K562 (cell line): ENCODE data around the gene MTIF3. TPM values are rescaled to one million over a fixed set of nuclear protein-coding genes. Genes with fewer than 3 reads are reported as not detected.
A peak's percentile ranks its signal among the peaks of the same experiment; 100 is the strongest.

ENCODE experiments used
- BACH1 ChIP-seq: fragments of 200-800 bp; sonication (Bioruptor generic); IDR thresholded peaks from 2 replicates; pipeline ENCODE4 v1.6.1; 2016; ENCODE audit warnings: missing genetic modification characterization, missing compliant biosample characterization
- CREB1 ChIP-seq, 2 experiments: sonication (generic) in 1 of 2; formaldehyde crosslinking in 1 of 2; IDR thresholded peaks; 2 replicates each; pipeline versions ENCODE4 v1.6.1 to v1.8.0; 2012 to 2022; ENCODE audit warnings: inconsistent platforms in 1 of 2, mild to moderate bottlenecking in 1 of 2, missing genetic modification reagents in 1 of 2, moderate library complexity in 1 of 2
- HIVEP1 ChIP-seq: fragments of 250-450 bp; sonication (Bioruptor Pico); IDR thresholded peaks from 2 replicates; pipeline ENCODE4 v1.4.0; 2020; ENCODE audit warnings: mild to moderate bottlenecking
- JUN ChIP-seq, 2 experiments: sonication (generic) in 1 of 2; formaldehyde crosslinking in 1 of 2; IDR thresholded peaks; 2 replicates each; pipeline versions ENCODE4 v1.6.1 to v1.8.0; 2012 to 2022; ENCODE audit warnings: borderline replicate concordance in 2 of 2, mild to moderate bottlenecking in 2 of 2, improper control_type of control experiment in 1 of 2, low read depth in 1 of 2, low read length in 1 of 2, missing genetic modification reagents in 1 of 2
- MCM3 ChIP-seq: fragments of 450-650 bp; IDR thresholded peaks from 2 replicates; pipeline ENCODE4 v1.6.1; 2016
- RFX7 ChIP-seq: fragments of 250-450 bp; sonication (Bioruptor Pico); IDR thresholded peaks from 2 replicates; pipeline ENCODE4 v1.5.1; 2021; ENCODE audit warnings: mild to moderate bottlenecking
- SMAD3 ChIP-seq: fragments of 450-650 bp; formaldehyde crosslinking; conservative IDR thresholded peaks from 2 replicates; pipeline ENCODE4 v1.4.0; 2020; ENCODE audit warnings: mild to moderate bottlenecking
- SMARCA5 ChIP-seq: fragments of 450-650 bp; IDR thresholded peaks from 2 replicates; pipeline ENCODE4 v1.6.1; 2016
- SRSF9 ChIP-seq: fragments of 200-400 bp; formaldehyde crosslinking; IDR thresholded peaks from 2 replicates; pipeline ENCODE4 v1.6.1; 2017; ENCODE audit warnings: low read depth, low read length, borderline replicate concordance
- TAF7 ChIP-seq: fragments of 450-650 bp; IDR thresholded peaks from 2 replicates; pipeline ENCODE4 v1.6.1; 2016; ENCODE audit warnings: missing genetic modification characterization, missing compliant biosample characterization
- TCF3 ChIP-seq: sonication (generic); formaldehyde crosslinking; IDR thresholded peaks from 2 replicates; pipeline ENCODE4 v1.4.0; 2020; ENCODE audit warnings: mild to moderate bottlenecking, missing genetic modification reagents
- TCFL5 ChIP-seq: fragments of 250-450 bp; sonication (Bioruptor Pico); conservative IDR thresholded peaks from 2 replicates; pipeline ENCODE4 v1.6.1; 2021; ENCODE audit warnings: mild to moderate bottlenecking, moderate library complexity, matching md5 sums
- ZNF140 ChIP-seq: fragments of 250-450 bp; sonication (Bioruptor Pico); IDR thresholded peaks from 2 replicates; pipeline ENCODE4 v1.8.0; 2021; ENCODE audit warnings: moderate library complexity, mild to moderate bottlenecking, inconsistent platforms
- ZNF184 ChIP-seq: sonication (generic); formaldehyde crosslinking; IDR thresholded peaks from 2 replicates; pipeline ENCODE4 v1.5.0; 2020; ENCODE audit warnings: missing genetic modification reagents
- ZNF24 ChIP-seq: fragments of 450-650 bp; IDR thresholded peaks from 2 replicates; pipeline ENCODE4 v1.6.1; 2016
- ZNF280A ChIP-seq: fragments of 450-650 bp; IDR thresholded peaks from 2 replicates; pipeline ENCODE4 v1.6.1; 2018; ENCODE audit warnings: mild to moderate bottlenecking, low read depth; ENCODE audit not compliant: partially characterized antibody
- polyA plus RNA-seq, 8 experiments: library from polyadenylated mRNA; depleted of rRNA in 4 of 8; stranded (reverse) in 5 of 8; unstranded in 3 of 8; fragments of >200 nt; fragmentation: Nextera tagmentation in 2 of 8; fragmentation: Illumina TruSeq in 1 of 8; extraction: Ambion mirVana in 2 of 8; extraction: Trizol in 1 of 8; gene quantifications; 2 replicates each; pipeline versions ENCODE4 v1.2.1 to v1.2.3, GENCODE V29; 2011 to 2014; ENCODE audit warnings: inconsistent platforms in 1 of 8, missing spikeins in 1 of 8
- total RNA-seq, 7 experiments: library from RNA; depleted of rRNA in 6 of 7; stranded (reverse); fragments of >200 nt in 6 of 7; fragmentation: Illumina TruSeq in 2 of 7; extraction: Trizol in 2 of 7; gene quantifications; 2 replicates each; pipeline versions ENCODE4 v1.2.1 to v1.2.3, GENCODE V29; 2011 to 2021; ENCODE audit warnings: low replicate concordance in 1 of 7
- TF ChIP-seq, protein P1 (sequence below): fragments of 450-650 bp; formaldehyde crosslinking; IDR thresholded peaks from 2 replicates; pipeline ENCODE4 v1.4.0; 2022; ENCODE audit warnings: missing genetic modification characterization
- TF ChIP-seq, protein P2 (sequence below): sonication (generic); formaldehyde crosslinking; IDR thresholded peaks from 2 replicates; pipeline ENCODE4 v1.8.0; 2023; ENCODE audit warnings: missing genetic modification reagents, mild to moderate bottlenecking, borderline replicate concordance

MTIF3 gene
- total and polyA plus RNA-seq, 9 of the 15 experiments (the other 6 are each of a cell fraction or from before 2014, with no cell fraction given) = 23.5 to 73.6 (median 45.2) TPM

DNA sequence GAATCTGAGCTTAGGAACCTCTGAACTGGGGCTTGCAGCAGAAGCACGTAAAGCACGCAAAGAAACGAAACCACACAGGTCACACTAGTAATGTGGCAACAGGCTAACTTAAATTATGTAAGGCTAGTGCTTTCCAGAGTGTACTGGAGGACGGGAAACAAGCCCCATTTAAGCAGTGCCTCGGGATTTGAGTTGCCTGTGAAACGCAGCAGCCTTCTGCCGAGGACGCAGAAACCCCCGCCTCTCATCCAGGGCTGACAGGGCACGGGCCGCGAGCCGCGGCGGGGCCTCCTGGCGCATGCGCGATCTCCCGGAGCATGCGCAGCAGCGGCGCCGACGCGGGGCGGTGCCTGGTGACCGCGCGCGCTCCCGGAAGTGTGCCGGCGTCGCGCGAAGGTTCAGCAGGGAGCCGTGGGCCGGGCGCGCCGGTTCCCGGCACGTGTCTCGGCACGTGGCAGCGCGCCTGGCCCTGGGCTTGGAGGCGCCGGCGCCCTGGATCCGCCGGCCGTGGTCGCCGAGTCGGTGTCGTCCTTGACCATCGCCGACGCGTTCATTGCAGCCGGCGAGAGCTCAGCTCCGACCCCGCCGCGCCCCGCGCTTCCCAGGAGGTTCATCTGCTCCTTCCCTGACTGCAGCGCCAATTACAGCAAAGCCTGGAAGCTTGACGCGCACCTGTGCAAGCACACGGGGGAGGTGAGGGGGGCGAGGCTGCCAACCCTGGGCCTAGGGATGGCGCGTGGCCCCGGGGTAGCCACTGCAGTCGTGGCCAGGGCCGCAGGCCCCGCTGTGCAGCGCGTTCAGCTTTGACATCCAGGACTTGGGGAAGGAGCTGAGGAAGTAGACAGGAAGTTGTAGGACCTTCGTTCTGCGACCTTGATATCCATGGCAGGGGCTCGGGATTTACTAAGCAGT is 25.9 kb downstream of the MTIF3 start, which contains the start of gene GTF3A (continued):
- TF ChIP-seq TCF3 (CRISPR knock-in tag) (no peak), ZNF24 (peak; percentile 7; the same call in 1 of the 2 replicates), ZNF184 (CRISPR knock-in tag) (no peak), ZNF280A (no peak), SRSF9 (no peak), HIVEP1 (CRISPR knock-in tag) (no peak), RFX7 (no peak), CREB1 (IDR thresholded peaks at IDR 0.05) (no peak), CREB1 (CRISPR knock-in tag; IDR thresholded peaks at IDR 0.05) (peak; percentile 48; the same call in 1 of the 2 replicates), BACH1 (no peak), SMAD3 (CRISPR knock-in tag) (no peak), SMARCA5 (no peak), MCM3 (no peak), JUN (IDR thresholded peaks at IDR 0.05; ENCODE audit: borderline replicate concordance, low read depth, low read length) (no peak; the same call in 1 of the 2 replicates), JUN (CRISPR knock-in tag; IDR thresholded peaks at IDR 0.05; ENCODE audit: borderline replicate concordance) (0 out of 2 replicates have a peak, but pooled peaks have one; percentile 76), ZNF140 (no peak), TCFL5 (CRISPR knock-in tag) (no peak), TAF7 (tag) (no peak)
- TF ChIP-seq, protein P1, sequence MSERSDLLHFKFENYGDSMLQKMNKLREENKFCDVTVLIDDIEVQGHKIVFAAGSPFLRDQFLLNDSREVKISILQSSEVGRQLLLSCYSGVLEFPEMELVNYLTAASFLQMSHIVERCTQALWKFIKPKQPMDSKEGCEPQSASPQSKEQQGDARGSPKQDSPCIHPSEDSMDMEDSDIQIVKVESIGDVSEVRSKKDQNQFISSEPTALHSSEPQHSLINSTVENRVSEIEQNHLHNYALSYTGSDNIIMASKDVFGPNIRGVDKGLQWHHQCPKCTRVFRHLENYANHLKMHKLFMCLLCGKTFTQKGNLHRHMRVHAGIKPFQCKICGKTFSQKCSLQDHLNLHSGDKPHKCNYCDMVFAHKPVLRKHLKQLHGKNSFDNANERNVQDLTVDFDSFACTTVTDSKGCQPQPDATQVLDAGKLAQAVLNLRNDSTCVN (CRISPR knock-in tag) = no peak
- TF ChIP-seq, protein P2, sequence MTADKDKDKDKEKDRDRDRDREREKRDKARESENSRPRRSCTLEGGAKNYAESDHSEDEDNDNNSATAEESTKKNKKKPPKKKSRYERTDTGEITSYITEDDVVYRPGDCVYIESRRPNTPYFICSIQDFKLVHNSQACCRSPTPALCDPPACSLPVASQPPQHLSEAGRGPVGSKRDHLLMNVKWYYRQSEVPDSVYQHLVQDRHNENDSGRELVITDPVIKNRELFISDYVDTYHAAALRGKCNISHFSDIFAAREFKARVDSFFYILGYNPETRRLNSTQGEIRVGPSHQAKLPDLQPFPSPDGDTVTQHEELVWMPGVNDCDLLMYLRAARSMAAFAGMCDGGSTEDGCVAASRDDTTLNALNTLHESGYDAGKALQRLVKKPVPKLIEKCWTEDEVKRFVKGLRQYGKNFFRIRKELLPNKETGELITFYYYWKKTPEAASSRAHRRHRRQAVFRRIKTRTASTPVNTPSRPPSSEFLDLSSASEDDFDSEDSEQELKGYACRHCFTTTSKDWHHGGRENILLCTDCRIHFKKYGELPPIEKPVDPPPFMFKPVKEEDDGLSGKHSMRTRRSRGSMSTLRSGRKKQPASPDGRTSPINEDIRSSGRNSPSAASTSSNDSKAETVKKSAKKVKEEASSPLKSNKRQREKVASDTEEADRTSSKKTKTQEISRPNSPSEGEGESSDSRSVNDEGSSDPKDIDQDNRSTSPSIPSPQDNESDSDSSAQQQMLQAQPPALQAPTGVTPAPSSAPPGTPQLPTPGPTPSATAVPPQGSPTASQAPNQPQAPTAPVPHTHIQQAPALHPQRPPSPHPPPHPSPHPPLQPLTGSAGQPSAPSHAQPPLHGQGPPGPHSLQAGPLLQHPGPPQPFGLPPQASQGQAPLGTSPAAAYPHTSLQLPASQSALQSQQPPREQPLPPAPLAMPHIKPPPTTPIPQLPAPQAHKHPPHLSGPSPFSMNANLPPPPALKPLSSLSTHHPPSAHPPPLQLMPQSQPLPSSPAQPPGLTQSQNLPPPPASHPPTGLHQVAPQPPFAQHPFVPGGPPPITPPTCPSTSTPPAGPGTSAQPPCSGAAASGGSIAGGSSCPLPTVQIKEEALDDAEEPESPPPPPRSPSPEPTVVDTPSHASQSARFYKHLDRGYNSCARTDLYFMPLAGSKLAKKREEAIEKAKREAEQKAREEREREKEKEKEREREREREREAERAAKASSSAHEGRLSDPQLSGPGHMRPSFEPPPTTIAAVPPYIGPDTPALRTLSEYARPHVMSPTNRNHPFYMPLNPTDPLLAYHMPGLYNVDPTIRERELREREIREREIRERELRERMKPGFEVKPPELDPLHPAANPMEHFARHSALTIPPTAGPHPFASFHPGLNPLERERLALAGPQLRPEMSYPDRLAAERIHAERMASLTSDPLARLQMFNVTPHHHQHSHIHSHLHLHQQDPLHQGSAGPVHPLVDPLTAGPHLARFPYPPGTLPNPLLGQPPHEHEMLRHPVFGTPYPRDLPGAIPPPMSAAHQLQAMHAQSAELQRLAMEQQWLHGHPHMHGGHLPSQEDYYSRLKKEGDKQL = no peak; the same call in 1 of the 2 replicates
